ENCODE data around the gene LETMD1. TPM values are rescaled to one million over a fixed set of nuclear protein-coding genes. Genes with fewer than 3 reads are reported as not detected.
A peak's percentile ranks its signal among the peaks of the same experiment; 100 is the strongest.

Gene LETMD1
- total RNA-seq, 1 donor from 2014 or later, result 77.0 TPM

DNA sequence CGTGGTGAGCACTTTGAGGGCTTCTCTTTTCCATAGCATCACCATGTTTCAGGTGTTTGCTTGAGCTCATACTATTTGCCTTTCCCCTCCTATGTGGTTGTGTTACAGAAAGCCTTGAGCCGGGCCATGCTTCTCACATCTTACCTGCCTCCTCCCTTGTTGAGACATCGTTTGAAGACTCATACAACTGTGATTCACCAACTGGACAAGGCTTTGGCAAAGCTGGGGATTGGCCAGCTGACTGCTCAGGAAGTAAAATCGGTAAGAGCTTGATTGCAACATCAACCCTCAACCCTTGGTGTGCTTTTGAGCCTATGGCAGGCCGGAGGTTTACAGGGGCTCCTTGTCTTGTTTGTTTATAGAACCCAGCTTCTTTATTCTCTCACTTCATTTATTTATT, 8.1 kb downstream of the LETMD1 start:
- Mint-ChIP-seq H3K4me3 (no peak overlapping the region), H3K36me3 (peaks cover 38% of the 10 kb centered on the region), H3K4me1 (no peaks in the 10 kb centered on the region), H3K27me3 (ENCODE audit: low read depth) (no peaks in the 10 kb centered on the region), H3K9me3 (no peaks in the 10 kb centered on the region), H3K27ac (no peak overlapping the region)
- no peak for DNase-seq (ENCODE audit: low spot score in 2 of 2, unreplicated experiment in 2 of 2)
- TF ChIP-seq CTCF (IDR thresholded peaks at IDR 0.05; ENCODE audit: unreplicated experiment), result no peak

DNA sequence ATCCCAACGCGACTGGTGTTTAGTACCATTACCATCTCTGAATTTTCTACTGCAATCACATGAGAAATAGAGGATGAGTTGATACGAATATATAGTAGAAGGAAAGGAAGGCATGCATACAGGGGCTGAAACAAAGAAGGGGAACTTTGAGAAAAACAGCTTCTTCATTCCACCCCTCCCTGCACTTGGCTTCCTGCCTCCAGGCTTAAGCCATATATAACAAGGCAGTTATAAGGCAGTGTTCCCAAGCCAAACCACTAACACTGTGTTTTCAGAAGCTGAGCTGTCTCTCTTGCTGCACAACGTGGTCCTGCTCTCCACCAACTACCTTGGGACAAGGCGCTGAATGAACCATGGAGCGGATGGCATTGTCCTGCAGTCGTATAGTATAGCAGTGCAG, 11.0 kb downstream of the LETMD1 start:
- H3K4me1 Mint-ChIP-seq, result no peaks in the 10 kb centered on the region
- no peak for DNase-seq (ENCODE audit: low spot score in 2 of 2, unreplicated experiment in 2 of 2)
- H3K27me3 Mint-ChIP-seq (ENCODE audit: low read depth), result no peaks in the 10 kb centered on the region
- peaks cover 28% of the 10 kb centered on the region for H3K36me3 Mint-ChIP-seq
- no peak overlapping the region for H3K4me3 Mint-ChIP-seq
- TF ChIP-seq CTCF (IDR thresholded peaks at IDR 0.05; ENCODE audit: unreplicated experiment), result no peak
- no peak overlapping the region for H3K27ac Mint-ChIP-seq
- H3K9me3 Mint-ChIP-seq, result no peaks in the 10 kb centered on the region

- H3K27ac Mint-ChIP-seq, result peak overlapping the region; percentile 35
- H3K36me3 Mint-ChIP-seq, result peaks cover 24% of the 10 kb centered on the region
- no peaks in the 10 kb centered on the region for H3K9me3 Mint-ChIP-seq
- no peak for DNase-seq (ENCODE audit: low spot score in 2 of 2, unreplicated experiment in 2 of 2)
- no peaks in the 10 kb centered on the region for H3K4me1 Mint-ChIP-seq
- no peak for TF ChIP-seq CTCF (IDR thresholded peaks at IDR 0.05; ENCODE audit: unreplicated experiment)
- no peak overlapping the region for H3K4me3 Mint-ChIP-seq
- H3K27me3 Mint-ChIP-seq (ENCODE audit: low read depth), result no peaks in the 10 kb centered on the region
These were observed 14.7 kb downstream of the LETMD1 start for GRCh38 chr12:51062631-51063397.

- Mint-ChIP-seq H3K27me3 (ENCODE audit: low read depth) (no peaks in the 10 kb centered on the region), H3K9me3 (no peaks in the 10 kb centered on the region), H3K27ac (no peak overlapping the region), H3K36me3 (peaks cover 22% of the 10 kb centered on the region), H3K4me1 (peaks cover 6% of the 10 kb centered on the region), H3K4me3 (no peak overlapping the region)
- no peak for TF ChIP-seq CTCF (IDR thresholded peaks at IDR 0.05; ENCODE audit: unreplicated experiment)
- no peak for DNase-seq (ENCODE audit: low spot score in 2 of 2, unreplicated experiment in 2 of 2)
These were observed 17.4 kb downstream of the LETMD1 start for GRCh38 chr12:51065530-51065929.

DNA sequence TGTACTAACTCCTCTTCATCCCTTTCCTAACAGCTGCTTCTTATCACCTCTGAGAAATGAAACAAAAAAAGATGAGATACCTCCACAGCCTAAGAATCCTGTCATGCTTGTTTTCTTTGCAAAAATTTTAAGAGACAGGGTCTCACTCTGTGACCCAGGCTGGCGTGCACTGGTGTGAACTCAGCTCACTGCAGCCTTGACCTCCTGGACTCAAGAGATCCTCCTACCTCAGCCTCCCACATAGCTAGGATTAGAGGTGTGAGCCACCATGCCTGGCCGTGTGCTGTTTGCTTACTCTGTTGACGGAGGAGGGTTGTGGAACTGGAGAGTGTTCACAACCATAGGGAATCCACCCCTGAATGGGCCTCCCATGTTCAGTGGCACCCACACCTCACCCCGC, 19.1 kb downstream of the LETMD1 start:
- peaks cover 28% of the 10 kb centered on the region for H3K36me3 Mint-ChIP-seq
- no peak for DNase-seq (ENCODE audit: low spot score in 2 of 2, unreplicated experiment in 2 of 2)
- H3K4me1 Mint-ChIP-seq, result peaks cover 6% of the 10 kb centered on the region
- no peak overlapping the region for H3K4me3 Mint-ChIP-seq
- no peaks in the 10 kb centered on the region for H3K27me3 Mint-ChIP-seq (ENCODE audit: low read depth)
- no peaks in the 10 kb centered on the region for H3K9me3 Mint-ChIP-seq
- no peak overlapping the region for H3K27ac Mint-ChIP-seq
- TF ChIP-seq CTCF (IDR thresholded peaks at IDR 0.05; ENCODE audit: unreplicated experiment), result no peak
